ENCODE results near the gene GTPBP3.

Gene GTPBP3

GRCh38 chr19:17339088-17339741 lies 1.9 kb downstream of the GTPBP3 start:
- Histone ChIP-seq H3K9me3 (ENCODE audit: insufficient read depth, low read depth, low read length) (no peaks in the 10 kb centered on the region), H3K27me3 (ENCODE audit: insufficient read depth, low read length, poor library complexity, severe bottlenecking) (no peaks in the 10 kb centered on the region), H3K79me2 (ENCODE audit: insufficient read depth, low read length) (peaks cover 17% of the 10 kb centered on the region; the same call in 1 of the 2 replicates), H3K9ac (ENCODE audit: low read depth, low read length, poor library complexity, severe bottlenecking) (no peak overlapping the region), H3K4me2 (ENCODE audit: low read depth, low read length, poor library complexity, severe bottlenecking) (peak overlapping the region; percentile 64), H3K4me1 (ENCODE audit: insufficient read depth, low read length, poor library complexity, severe bottlenecking) (peaks cover 21% of the 10 kb centered on the region), H3K9me2 (replicated peaks; ENCODE audit: low read depth, low read length) (no peaks in the 10 kb centered on the region), H3K4me3 (ENCODE audit: low read length, poor library complexity, severe bottlenecking) (peak overlapping the region; percentile 87), H2AFZ (ENCODE audit: low read length) (no peak overlapping the region), H4K20me1 (ENCODE audit: insufficient read depth, low read length, poor library complexity, severe bottlenecking) (peaks cover 6% of the 10 kb centered on the region), H3K36me3 (ENCODE audit: insufficient read depth, low read length) (0 out of 2 replicates have a peak, but pooled peaks cover 3% of the 10 kb centered on the region), H3F3A (ENCODE audit: low read depth) (peaks cover 6% of the 10 kb centered on the region; the same call in 1 of the 2 replicates)
- TF ChIP-seq EZH2phosphoT487 (IDR thresholded peaks at IDR 0.05; ENCODE audit: borderline replicate concordance) (no peak), CTCF (conservative IDR thresholded peaks at IDR 0.05; ENCODE audit: low read length) (no peak)

- peaks cover 15% of the 10 kb centered on the region; the same call in 1 of the 2 replicates for H3K79me2 ChIP-seq (ENCODE audit: insufficient read depth, low read length)
- no peak overlapping the region for H3K4me3 ChIP-seq (ENCODE audit: low read length, poor library complexity, severe bottlenecking)
- H3F3A ChIP-seq (ENCODE audit: low read depth): peaks cover 6% of the 10 kb centered on the region; the same call in 1 of the 2 replicates
- no peaks in the 10 kb centered on the region for H3K9me2 ChIP-seq (replicated peaks; ENCODE audit: low read depth, low read length)
- 0 out of 2 replicates have a peak, but pooled peaks cover 3% of the 10 kb centered on the region for H3K36me3 ChIP-seq (ENCODE audit: insufficient read depth, low read length)
- peaks cover 6% of the 10 kb centered on the region for H4K20me1 ChIP-seq (ENCODE audit: insufficient read depth, low read length, poor library complexity, severe bottlenecking)
- H3K4me2 ChIP-seq (ENCODE audit: low read depth, low read length, poor library complexity, severe bottlenecking): no peak overlapping the region
- H3K4me1 ChIP-seq (ENCODE audit: insufficient read depth, low read length, poor library complexity, severe bottlenecking): peaks cover 13% of the 10 kb centered on the region
- no peaks in the 10 kb centered on the region for H3K9me3 ChIP-seq (ENCODE audit: insufficient read depth, low read depth, low read length)
- no peaks in the 10 kb centered on the region for H3K27me3 ChIP-seq (ENCODE audit: insufficient read depth, low read length, poor library complexity, severe bottlenecking)
- no peak overlapping the region for H2AFZ ChIP-seq (ENCODE audit: low read length)
- H3K9ac ChIP-seq (ENCODE audit: low read depth, low read length, poor library complexity, severe bottlenecking): no peak overlapping the region
- TF ChIP-seq EZH2phosphoT487 (IDR thresholded peaks at IDR 0.05; ENCODE audit: borderline replicate concordance) (no peak), CTCF (conservative IDR thresholded peaks at IDR 0.05; ENCODE audit: low read length) (no peak)
These were observed 3.0 kb downstream of the GTPBP3 start for GRCh38 chr19:17340302-17340870.

DNA sequence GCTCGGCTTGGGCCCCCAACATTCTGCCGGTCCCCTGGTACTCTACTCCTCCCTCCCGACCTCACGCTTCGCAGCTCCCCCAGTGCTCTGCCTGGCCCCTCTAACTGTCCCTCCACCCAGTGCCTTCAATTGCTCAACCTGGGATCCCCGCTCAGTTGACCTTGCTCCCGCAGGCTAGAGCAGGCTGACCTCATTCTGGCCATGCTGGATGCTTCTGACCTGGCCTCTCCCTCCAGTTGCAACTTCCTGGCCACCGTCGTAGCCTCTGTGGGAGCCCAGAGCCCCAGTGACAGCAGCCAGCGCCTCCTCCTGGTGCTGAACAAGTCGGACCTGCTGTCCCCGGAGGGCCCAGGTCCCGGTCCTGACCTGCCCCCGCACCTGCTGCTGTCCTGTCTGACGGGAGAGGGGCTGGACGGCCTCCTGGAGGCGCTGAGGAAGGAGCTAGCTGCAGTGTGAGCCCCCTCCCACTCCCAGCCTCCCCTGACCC lies 3.6 kb downstream of the GTPBP3 start:
- Histone ChIP-seq H3K9ac (ENCODE audit: low read depth, low read length, poor library complexity, severe bottlenecking) (no peak overlapping the region), H3K9me2 (replicated peaks; ENCODE audit: low read depth, low read length) (no peaks in the 10 kb centered on the region), H3K9me3 (ENCODE audit: insufficient read depth, low read depth, low read length) (no peaks in the 10 kb centered on the region), H3K27me3 (ENCODE audit: insufficient read depth, low read length, poor library complexity, severe bottlenecking) (no peaks in the 10 kb centered on the region), H4K20me1 (ENCODE audit: insufficient read depth, low read length, poor library complexity, severe bottlenecking) (peaks cover 6% of the 10 kb centered on the region), H3K4me3 (ENCODE audit: low read length, poor library complexity, severe bottlenecking) (no peak overlapping the region), H2AFZ (ENCODE audit: low read length) (no peak overlapping the region), H3K36me3 (ENCODE audit: insufficient read depth, low read length) (0 out of 2 replicates have a peak, but pooled peaks cover 3% of the 10 kb centered on the region), H3K4me2 (ENCODE audit: low read depth, low read length, poor library complexity, severe bottlenecking) (no peak overlapping the region), H3K79me2 (ENCODE audit: insufficient read depth, low read length) (peaks cover 15% of the 10 kb centered on the region; the same call in 1 of the 2 replicates), H3K4me1 (ENCODE audit: insufficient read depth, low read length, poor library complexity, severe bottlenecking) (peaks cover 9% of the 10 kb centered on the region), H3F3A (ENCODE audit: low read depth) (peaks cover 6% of the 10 kb centered on the region; the same call in 1 of the 2 replicates)
- TF ChIP-seq CTCF (conservative IDR thresholded peaks at IDR 0.05; ENCODE audit: low read length): no peak
- TF ChIP-seq EZH2phosphoT487 (IDR thresholded peaks at IDR 0.05; ENCODE audit: borderline replicate concordance): no peak
